Body of pancreas (tissue), 4 donors: ENCODE data around the gene SLC5A8. TPM values are rescaled to one million over a fixed set of nuclear protein-coding genes. Genes with fewer than 3 reads are reported as not detected.

Source experiments
- ATAC-seq: fragments of 150-250 bp; one replicate; pipeline ENCODE4 v1.9.1; 2016
- DNase-seq, 4 donors: peaks; one replicate each; pipeline ENCODE4 v3.0.0-alpha.2; 2019
- H3K27ac ChIP-seq, 4 donors: fragments of 200-600 bp; sonication (generic); 1 replicate in 3 of 4; 2 replicates in 1 of 4; pipeline versions ENCODE4 v1.5.1 to v1.6.1; 2016 to 2019; ENCODE audit warnings: mild to moderate bottlenecking in 1 of 4, mixed read lengths in 1 of 4, moderate library complexity in 1 of 4
- H3K27me3 ChIP-seq, 2 donors: fragments of 200-600 bp; sonication (generic); one replicate each; pipeline ENCODE4 v1.6.0; 2016; ENCODE audit warnings: mild to moderate bottlenecking in 1 of 2
- H3K36me3 ChIP-seq, 2 donors: fragments of 200-600 bp; sonication (generic); replicated peaks in 1 of 2; 2 replicates each; pipeline ENCODE4 v1.5.1; 2016; ENCODE audit warnings: low read depth in 2 of 2; ENCODE audit not compliant: insufficient read depth in 1 of 2
- H3K4me1 ChIP-seq: fragments of 200-600 bp; sonication (generic); one replicate; pipeline ENCODE4 v1.6.0; 2016
- H3K4me3 ChIP-seq, 2 donors: fragments of 200-600 bp; sonication (generic); 1 replicate in 1 of 2; 2 replicates in 1 of 2; pipeline ENCODE4 v1.5.1; 2016 to 2019
- H3K9me3 ChIP-seq, 3 donors: fragments of 200-600 bp; sonication (generic); 1 replicate in 2 of 3; 2 replicates in 1 of 3; pipeline ENCODE4 v1.5.1; 2016
- POLR2A ChIP-seq, 3 donors: fragments of 450-650 bp; IDR thresholded peaks; one replicate each; pipeline ENCODE4 v1.6.1; 2016; ENCODE audit warnings: antibody characterized with exemption in 3 of 3, mild to moderate bottlenecking in 2 of 3
- WGBS, 2 donors: methylation state at CpG; one replicate each; pipeline ENCODE4 v1.1.5; 2017; 5-methylcytosine and 5-hydroxymethylcytosine counted together
- intact Hi-C: fragments of 100-400 bp; cut with DNase I; formaldehyde crosslinking; loops from one replicate; pipeline ENCODE4 v1.15.1; 2023
- total RNA-seq, 2 donors: library from RNA; depleted of rRNA; stranded (reverse); fragments of >200 nt; gene quantifications; one replicate each; pipeline ENCODE4 v1.1.0, GENCODE V29; 2016
- TF ChIP-seq, protein P1 (sequence below), 7 experiments: fragments of 450-650 bp in 4 of 7; fragments of 200-600 bp in 3 of 7; sonication (generic) in 3 of 7; IDR thresholded peaks; one replicate each; pipeline ENCODE4 v1.5.1; 2016 to 2019; ENCODE audit warnings: antibody characterized with exemption in 7 of 7

SLC5A8 gene
- total RNA-seq, 2 donors from 2014 or later = not detected

DNA sequence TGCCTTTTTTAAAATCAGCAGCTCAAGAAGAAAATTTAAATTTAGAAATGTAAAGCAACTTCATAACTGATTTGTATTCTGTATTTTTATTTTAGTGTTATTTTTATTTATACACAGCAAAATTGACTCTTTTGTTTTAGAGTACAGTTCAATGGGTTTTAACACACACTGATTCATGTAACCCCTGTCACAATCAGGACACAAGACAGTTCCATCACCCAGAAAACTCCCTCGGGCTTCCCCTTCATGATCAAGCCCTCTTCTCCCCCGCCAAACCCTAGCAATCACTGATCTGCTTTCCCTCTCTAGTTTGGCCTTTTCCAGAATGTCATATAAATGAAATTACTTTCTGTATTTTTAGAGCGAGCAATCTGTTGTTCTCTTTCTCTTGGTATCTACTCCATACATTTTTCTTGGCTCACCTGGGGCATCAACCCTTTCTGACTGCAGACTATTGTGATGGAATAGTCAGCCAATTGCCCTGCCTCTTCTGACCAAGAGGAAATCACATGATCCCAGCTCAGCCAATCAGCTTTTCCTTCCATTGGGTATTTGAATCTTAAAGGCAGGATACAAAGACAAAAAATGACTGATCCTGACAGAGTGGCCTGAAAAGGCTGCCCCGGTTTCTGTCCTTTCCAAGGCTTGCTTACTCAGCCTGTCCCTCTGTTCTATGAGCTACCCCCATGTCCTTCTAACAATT is 5.3 kb downstream of the SLC5A8 start:
- no peaks in the 10 kb centered on the region for H3K9me3 ChIP-seq
- H3K4me1 ChIP-seq = peaks cover 4% of the 10 kb centered on the region
- no peaks in the 10 kb centered on the region for H3K27me3 ChIP-seq
- H3K4me3 ChIP-seq = no peak overlapping the region
- intact Hi-C loops = no loop called here
- 63 to 81% methylated on average over 4 of the region's 4 CpGs for WGBS, 2 donors
- no peak overlapping the region for H3K27ac ChIP-seq
- no peak for DNase-seq
- H3K36me3 ChIP-seq = no peaks in the 10 kb centered on the region
- no peak for ATAC-seq
- TF ChIP-seq, protein P1, sequence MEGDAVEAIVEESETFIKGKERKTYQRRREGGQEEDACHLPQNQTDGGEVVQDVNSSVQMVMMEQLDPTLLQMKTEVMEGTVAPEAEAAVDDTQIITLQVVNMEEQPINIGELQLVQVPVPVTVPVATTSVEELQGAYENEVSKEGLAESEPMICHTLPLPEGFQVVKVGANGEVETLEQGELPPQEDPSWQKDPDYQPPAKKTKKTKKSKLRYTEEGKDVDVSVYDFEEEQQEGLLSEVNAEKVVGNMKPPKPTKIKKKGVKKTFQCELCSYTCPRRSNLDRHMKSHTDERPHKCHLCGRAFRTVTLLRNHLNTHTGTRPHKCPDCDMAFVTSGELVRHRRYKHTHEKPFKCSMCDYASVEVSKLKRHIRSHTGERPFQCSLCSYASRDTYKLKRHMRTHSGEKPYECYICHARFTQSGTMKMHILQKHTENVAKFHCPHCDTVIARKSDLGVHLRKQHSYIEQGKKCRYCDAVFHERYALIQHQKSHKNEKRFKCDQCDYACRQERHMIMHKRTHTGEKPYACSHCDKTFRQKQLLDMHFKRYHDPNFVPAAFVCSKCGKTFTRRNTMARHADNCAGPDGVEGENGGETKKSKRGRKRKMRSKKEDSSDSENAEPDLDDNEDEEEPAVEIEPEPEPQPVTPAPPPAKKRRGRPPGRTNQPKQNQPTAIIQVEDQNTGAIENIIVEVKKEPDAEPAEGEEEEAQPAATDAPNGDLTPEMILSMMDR (IDR thresholded peaks at IDR 0.05) = no peak
- TF ChIP-seq POLR2A (IDR thresholded peaks at IDR 0.05) = no peak

DNA sequence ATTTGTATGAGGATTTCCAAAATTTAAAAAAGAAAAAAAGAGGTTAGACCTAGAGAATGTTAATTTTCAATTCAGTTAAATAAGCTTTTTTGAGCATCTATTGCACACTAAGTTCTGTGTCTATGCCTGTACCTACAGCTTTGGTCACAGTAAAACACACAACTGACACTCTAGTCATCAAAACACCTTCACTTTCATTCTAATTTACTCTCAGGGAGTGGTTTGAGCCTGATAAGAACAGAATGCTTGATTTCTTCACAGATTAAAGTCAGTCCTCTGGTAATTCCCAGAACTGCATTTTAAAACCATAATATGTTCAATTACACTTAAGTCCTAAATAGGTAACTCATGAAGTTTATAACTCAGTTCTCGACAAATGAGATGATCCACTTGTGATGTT is 9.2 kb downstream of the SLC5A8 start:
- intact Hi-C loops = no loop called here
- TF ChIP-seq, protein P1 (IDR thresholded peaks at IDR 0.05) = no peak
- no peak for TF ChIP-seq POLR2A (IDR thresholded peaks at IDR 0.05)
- ATAC-seq = no peak
- Histone ChIP-seq H3K9me3 (no peaks in the 10 kb centered on the region), H3K27ac (no peak overlapping the region), H3K27me3 (no peaks in the 10 kb centered on the region), H3K36me3 (no peaks in the 10 kb centered on the region), H3K4me1 (no peaks in the 10 kb centered on the region), H3K4me3 (no peak overlapping the region)
- WGBS, 2 donors = 62 to 64% methylated on average over 1 of the region's 1 CpG
- no peak for DNase-seq

DNA sequence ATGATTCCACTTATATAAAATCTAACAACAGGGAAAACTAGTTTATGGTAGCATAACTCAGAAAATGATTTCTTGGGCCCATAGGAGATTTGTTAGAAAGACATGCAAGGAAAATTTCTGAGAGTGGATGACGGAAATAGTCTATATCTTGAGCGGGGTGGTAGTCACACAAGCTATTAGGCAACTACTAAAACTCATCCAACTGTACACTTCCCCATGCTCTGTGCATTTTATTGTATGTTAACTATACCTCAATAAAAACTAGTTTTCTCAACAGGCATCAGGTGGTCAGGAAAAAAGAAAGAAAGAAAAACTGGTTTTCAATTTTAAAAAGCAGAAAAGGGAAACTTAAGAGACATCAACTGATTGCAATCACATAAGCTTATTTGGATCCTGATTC is 9.9 kb downstream of the SLC5A8 start:
- ATAC-seq = no peak
- Histone ChIP-seq H3K27me3 (no peaks in the 10 kb centered on the region), H3K4me3 (no peak overlapping the region), H3K36me3 (no peaks in the 10 kb centered on the region), H3K4me1 (no peaks in the 10 kb centered on the region), H3K9me3 (no peaks in the 10 kb centered on the region), H3K27ac (no peak overlapping the region)
- DNase-seq = no peak
- intact Hi-C loops = no loop called here
- no peak for TF ChIP-seq POLR2A (IDR thresholded peaks at IDR 0.05)
- TF ChIP-seq, protein P1 (IDR thresholded peaks at IDR 0.05) = no peak
- WGBS, 2 donors = 81 to 87% methylated on average over 2 of the region's 2 CpGs

DNA sequence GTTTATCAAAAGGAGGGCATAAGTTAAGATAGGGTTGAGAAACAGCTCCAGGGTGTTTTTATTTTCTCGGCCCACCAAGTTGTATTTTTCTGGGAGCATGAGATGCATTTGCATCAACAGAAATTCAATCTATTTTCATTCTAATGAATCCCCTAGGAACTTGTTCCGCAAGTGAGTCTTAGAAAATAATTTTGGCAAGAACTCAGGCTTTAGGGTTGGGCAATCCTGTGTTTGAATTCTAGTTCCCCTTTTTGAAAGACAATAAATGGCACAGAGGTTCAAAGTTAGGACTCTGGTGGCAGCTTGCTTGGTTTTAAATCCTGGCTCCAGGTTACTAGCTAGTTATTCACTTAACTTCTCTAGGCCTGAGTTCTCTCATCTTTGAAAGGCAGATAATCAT is 23.7 kb downstream of the SLC5A8 start:
- TF ChIP-seq, protein P1 (IDR thresholded peaks at IDR 0.05) = no peak
- no peak for TF ChIP-seq POLR2A (IDR thresholded peaks at IDR 0.05)
- Histone ChIP-seq H3K27ac (no peak overlapping the region), H3K27me3 (no peaks in the 10 kb centered on the region), H3K9me3 (no peaks in the 10 kb centered on the region), H3K4me3 (no peak overlapping the region), H3K4me1 (no peaks in the 10 kb centered on the region), H3K36me3 (no peaks in the 10 kb centered on the region)
- 64% methylated on average over 2 of the region's 2 CpGs for WGBS, 2 donors
- intact Hi-C loops = no loop called here
- no peak for ATAC-seq
- no peak for DNase-seq

DNA sequence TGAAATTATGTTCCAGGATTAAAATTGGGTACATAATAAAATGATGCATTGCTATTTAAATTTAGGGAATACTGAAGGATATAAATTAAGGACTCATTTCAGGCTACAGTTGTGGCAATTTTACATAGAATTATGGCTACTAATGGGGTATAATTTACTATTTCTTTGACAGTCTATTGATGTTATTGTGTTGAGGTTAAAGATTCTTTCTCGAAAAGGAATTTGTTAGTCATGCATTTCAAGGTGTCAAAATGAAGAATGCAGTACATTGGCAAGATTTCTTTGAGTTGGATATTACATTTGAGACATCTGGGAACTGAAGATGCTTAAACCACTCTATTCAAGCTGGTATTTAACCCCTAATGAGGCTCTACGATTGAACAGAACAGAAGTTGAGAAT is 28.3 kb downstream of the SLC5A8 start:
- intact Hi-C loops = no loop called here
- no peak for ATAC-seq
- no peaks in the 10 kb centered on the region for H3K9me3 ChIP-seq
- H3K27ac ChIP-seq = no peak overlapping the region
- TF ChIP-seq POLR2A (IDR thresholded peaks at IDR 0.05) = no peak
- TF ChIP-seq, protein P1 (IDR thresholded peaks at IDR 0.05) = no peak
- H3K27me3 ChIP-seq = no peaks in the 10 kb centered on the region
- no peak for DNase-seq
- H3K4me3 ChIP-seq = no peak overlapping the region
- 37 to 39% methylated on average over 2 of the region's 2 CpGs for WGBS, 2 donors
- no peaks in the 10 kb centered on the region for H3K4me1 ChIP-seq
- H3K36me3 ChIP-seq = no peaks in the 10 kb centered on the region
